IPS DF 19.7 (cell line): ENCODE measurements around the gene TRAF3.

Experiments
- DNase-seq: peaks from one replicate; pipeline ENCODE4 v3.0.0-alpha.2; 2013; ENCODE audit warnings: low read depth, low spot score

Gene TRAF3

GRCh38 chr14:102777711-102778337 lies 575 bp downstream of the TRAF3 start:
- DNase-seq, result no peak

- DNase-seq, result no peak
Measured at GRCh38 chr14:102778338-102779083, 1.3 kb downstream of the TRAF3 start.

GRCh38 chr14:102779084-102779462 lies 1.8 kb downstream of the TRAF3 start:
- DNase-seq, result no peak

- DNase-seq, result no peak
Measured at GRCh38 chr14:102779574-102780315, 2.5 kb downstream of the TRAF3 start.

GRCh38 chr14:102781063-102781462 lies 3.8 kb downstream of the TRAF3 start:
- DNase-seq, result no peak

- no peak for DNase-seq
Measured at GRCh38 chr14:102782974-102783373, 5.7 kb downstream of the TRAF3 start.

- no peak for DNase-seq
Measured at GRCh38 chr14:102784892-102785594, 7.8 kb downstream of the TRAF3 start.

GRCh38 chr14:102785595-102785963 lies 8.3 kb downstream of the TRAF3 start:
- DNase-seq, result no peak

GRCh38 chr14:102786768-102787167 lies 9.5 kb downstream of the TRAF3 start:
- DNase-seq, result no peak

GRCh38 chr14:102789349-102789748 lies 12.1 kb downstream of the TRAF3 start:
- no peak for DNase-seq

- no peak for DNase-seq
Measured at GRCh38 chr14:102793531-102794328, 16.5 kb downstream of the TRAF3 start.

GRCh38 chr14:102795060-102795925 lies 18.0 kb downstream of the TRAF3 start:
- DNase-seq, result no peak

GRCh38 chr14:102796661-102797190 lies 19.5 kb downstream of the TRAF3 start:
- no peak for DNase-seq

GRCh38 chr14:102798926-102799325 lies 21.7 kb downstream of the TRAF3 start:
- DNase-seq, result no peak

- DNase-seq, result no peak
Measured at GRCh38 chr14:102799684-102800562, 22.7 kb downstream of the TRAF3 start.

GRCh38 chr14:102802834-102803523 lies 25.7 kb downstream of the TRAF3 start:
- DNase-seq, result no peak

GRCh38 chr14:102804858-102805257 lies 27.6 kb downstream of the TRAF3 start:
- no peak for DNase-seq

- DNase-seq, result no peak
Measured at GRCh38 chr14:102805371-102805891, 28.2 kb downstream of the TRAF3 start.
